Osteocyte (in vitro differentiated cells): ENCODE measurements around the gene HOMER1. TPM values are rescaled to one million over a fixed set of nuclear protein-coding genes. Genes with fewer than 3 reads are reported as not detected.

Experiments used
- DNase-seq: peaks from one replicate; pipeline ENCODE4 v3.0.0; 2021; ENCODE audit warnings: mixed read lengths; ENCODE audit not compliant: unreplicated experiment; ENCODE audit errors: extremely low spot score
- H3K27ac Mint-ChIP-seq: one replicate; pipeline ENCODE4 v1.8.0; 2021; ENCODE audit warnings: mild to moderate bottlenecking, mixed read lengths; ENCODE audit not compliant: unreplicated experiment
- H3K27me3 Mint-ChIP-seq: one replicate; pipeline ENCODE4 v1.8.0; 2021; ENCODE audit warnings: mixed read lengths; ENCODE audit not compliant: unreplicated experiment
- H3K36me3 Mint-ChIP-seq: one replicate; pipeline ENCODE4 v1.8.0; 2021; ENCODE audit warnings: mixed read lengths; ENCODE audit not compliant: unreplicated experiment
- H3K4me1 Mint-ChIP-seq: one replicate; pipeline ENCODE4 v1.8.0; 2021; ENCODE audit warnings: mixed read lengths; ENCODE audit not compliant: unreplicated experiment
- H3K4me3 Mint-ChIP-seq: one replicate; pipeline ENCODE4 v1.8.0; 2021; ENCODE audit warnings: mild to moderate bottlenecking, moderate library complexity, mixed read lengths; ENCODE audit not compliant: unreplicated experiment
- H3K9me3 Mint-ChIP-seq: one replicate; pipeline ENCODE4 v1.8.0; 2021; ENCODE audit warnings: mixed read lengths; ENCODE audit not compliant: unreplicated experiment
- CTCF ChIP-seq: fragments of 200-600 bp; sonication (generic); IDR thresholded peaks from 2 replicates; pipeline ENCODE4 v1.5.0; 2021; ENCODE audit warnings: antibody characterized with exemption, mild to moderate bottlenecking, moderate library complexity
- total RNA-seq: library from RNA; stranded (reverse); gene quantifications from 2 replicates; pipeline ENCODE4 v1.2.1, GENCODE V29; 2021

Gene HOMER1
- total RNA-seq, 1 donor from 2014 or later = 7.2 TPM

- TF ChIP-seq CTCF = no peak
- Mint-ChIP-seq H3K27me3 (no peaks in the 10 kb centered on the region), H3K27ac (no peak overlapping the region), H3K4me3 (no peak overlapping the region), H3K36me3 (no peaks in the 10 kb centered on the region), H3K4me1 (no peaks in the 10 kb centered on the region), H3K9me3 (peaks cover 3% of the 10 kb centered on the region)
- DNase-seq = no peak
These were observed 33.0 kb upstream of the HOMER1 start for GRCh38 chr5:79546782-79547428.

- no peaks in the 10 kb centered on the region for H3K9me3 Mint-ChIP-seq
- no peak overlapping the region for H3K27ac Mint-ChIP-seq
- H3K4me1 Mint-ChIP-seq = no peaks in the 10 kb centered on the region
- H3K27me3 Mint-ChIP-seq = no peaks in the 10 kb centered on the region
- H3K4me3 Mint-ChIP-seq = no peak overlapping the region
- DNase-seq = no peak
- no peaks in the 10 kb centered on the region for H3K36me3 Mint-ChIP-seq
- no peak for TF ChIP-seq CTCF
These were observed 30.2 kb upstream of the HOMER1 start for GRCh38 chr5:79544131-79544530.

DNA sequence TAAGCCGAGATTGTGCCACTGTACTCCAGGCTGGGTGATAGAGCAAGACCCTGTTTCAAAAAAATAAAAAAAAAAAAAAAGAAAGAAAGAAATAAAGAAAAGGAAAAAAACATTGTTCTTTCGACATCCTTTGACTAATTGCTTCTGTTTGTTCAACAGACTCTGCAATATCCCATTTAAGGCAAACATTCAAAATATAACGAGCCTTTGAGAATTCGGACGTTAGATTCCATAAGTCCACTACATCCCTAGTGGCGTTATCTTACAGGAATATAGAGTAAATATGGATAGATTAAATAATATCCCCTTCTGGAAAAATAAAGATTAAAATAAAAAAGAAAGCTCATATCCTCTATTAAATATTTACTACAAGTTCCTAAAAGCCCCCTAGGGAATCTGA lies 27.0 kb upstream of the HOMER1 start:
- no peak for TF ChIP-seq CTCF

DNA sequence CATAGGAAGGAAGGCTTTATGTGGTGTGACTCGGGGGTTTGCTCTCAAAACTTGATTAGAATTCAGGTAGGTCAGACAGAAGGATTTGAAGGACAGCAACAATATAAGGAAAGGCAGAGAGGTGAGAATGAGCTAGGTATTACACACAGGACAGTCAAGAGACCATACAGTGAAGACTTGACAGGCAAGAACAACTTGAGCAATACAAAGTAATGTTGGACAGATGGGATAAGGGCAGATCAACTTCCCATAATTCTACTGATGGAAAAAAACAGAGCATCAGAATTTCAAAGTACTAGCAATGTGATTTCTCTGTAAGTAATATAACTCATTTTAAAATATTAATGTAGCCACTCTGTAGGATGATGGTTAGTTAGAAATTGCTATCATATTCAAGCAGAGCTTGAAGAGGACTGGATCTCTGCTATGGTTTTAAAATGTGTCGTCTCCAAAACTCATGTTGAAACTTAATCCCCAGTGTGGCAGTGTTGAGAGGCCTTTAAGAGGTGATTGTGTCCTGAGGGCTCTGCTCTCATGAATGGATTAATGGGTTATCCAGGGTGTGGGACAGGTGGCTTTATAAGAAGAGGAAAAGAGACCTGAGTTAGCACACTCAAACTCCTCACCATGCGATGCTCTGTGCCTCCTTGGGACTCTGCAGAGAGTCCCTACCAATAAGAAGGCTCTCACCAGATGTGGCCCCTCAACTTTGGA lies 22.4 kb upstream of the HOMER1 start:
- Mint-ChIP-seq H3K9me3 (no peaks in the 10 kb centered on the region), H3K4me3 (no peak overlapping the region), H3K27me3 (peaks cover 7% of the 10 kb centered on the region), H3K27ac (no peak overlapping the region), H3K36me3 (no peaks in the 10 kb centered on the region), H3K4me1 (no peaks in the 10 kb centered on the region)
- no peak for TF ChIP-seq CTCF
- no peak for DNase-seq

More for the DNA sequence above, 27.0 kb upstream of the HOMER1 start:
- Mint-ChIP-seq H3K9me3 (no peaks in the 10 kb centered on the region), H3K4me3 (no peak overlapping the region), H3K36me3 (no peaks in the 10 kb centered on the region), H3K27me3 (peaks cover 5% of the 10 kb centered on the region), H3K27ac (no peak overlapping the region), H3K4me1 (no peaks in the 10 kb centered on the region)
- DNase-seq = no peak

GRCh38 chr5:79535477-79536192 lies 21.7 kb upstream of the HOMER1 start:
- no peaks in the 10 kb centered on the region for H3K9me3 Mint-ChIP-seq
- no peak for DNase-seq
- H3K4me1 Mint-ChIP-seq = no peaks in the 10 kb centered on the region
- no peaks in the 10 kb centered on the region for H3K36me3 Mint-ChIP-seq
- H3K27ac Mint-ChIP-seq = no peak overlapping the region
- no peak overlapping the region for H3K4me3 Mint-ChIP-seq
- TF ChIP-seq CTCF = no peak
- H3K27me3 Mint-ChIP-seq = peaks cover 7% of the 10 kb centered on the region
